Sigmoid colon (tissue), 7 donors: Measurements from ENCODE around the gene PRRX1. TPM values are rescaled to one million over a fixed set of nuclear protein-coding genes. Genes with fewer than 3 reads are reported as not detected.

Source experiments
- DNase-seq: peaks from one replicate; pipeline ENCODE4 v3.0.0-alpha.2; 2019
- H3K27ac ChIP-seq, 4 donors: fragments of 200-600 bp; sonication (generic); one replicate each; pipeline ENCODE4 v1.5.1; 2016 to 2019; ENCODE audit warnings: mild to moderate bottlenecking in 1 of 4
- H3K27me3 ChIP-seq, 3 donors: fragments of 200-600 bp; sonication (generic); one replicate each; pipeline ENCODE4 v1.5.1; 2019; ENCODE audit warnings: mild to moderate bottlenecking in 1 of 3
- H3K36me3 ChIP-seq, 4 donors: fragments of 200-600 bp; sonication (generic); one replicate each; pipeline ENCODE4 v1.5.1; 2016 to 2019
- H3K4me1 ChIP-seq, 4 donors: fragments of 200-600 bp; sonication (generic); one replicate each; pipeline ENCODE4 v1.5.1; 2017 to 2019
- H3K4me3 ChIP-seq, 4 donors: fragments of 200-600 bp; sonication (generic); one replicate each; pipeline ENCODE4 v1.5.1; 2017 to 2019; ENCODE audit warnings: mild to moderate bottlenecking in 2 of 4, moderate library complexity in 1 of 4
- H3K9me3 ChIP-seq, 4 donors: fragments of 200-600 bp in 3 of 4; sonication (generic) in 3 of 4; one replicate each; pipeline versions ENCODE4 v1.5.1 to v1.6.1; 2013 to 2019
- EP300 ChIP-seq, 4 donors: sonication (generic); formaldehyde crosslinking; IDR thresholded peaks; one replicate each; pipeline ENCODE4 v1.6.1; 2017; ENCODE audit warnings: antibody characterized with exemption in 4 of 4
- POLR2A ChIP-seq, 2 donors: fragments of 450-650 bp; IDR thresholded peaks; one replicate each; pipeline ENCODE4 v1.6.1; 2016; ENCODE audit warnings: antibody characterized with exemption in 2 of 2, mild to moderate bottlenecking in 2 of 2, moderate library complexity in 2 of 2
- POLR2AphosphoS5 ChIP-seq, 4 donors: sonication (generic); formaldehyde crosslinking; IDR thresholded peaks; one replicate each; pipeline ENCODE4 v1.6.1; 2017; ENCODE audit warnings: antibody characterized with exemption in 4 of 4
- WGBS, 2 donors: extraction: QIAGEN DNeasy Blood & Tissue Kit; methylation state at CpG; one replicate each; pipeline ENCODE4 v1.1.7; 2013; 5-methylcytosine and 5-hydroxymethylcytosine counted together
- intact Hi-C: fragments of 100-400 bp; cut with DNase I; formaldehyde crosslinking; loops from one replicate; pipeline ENCODE4 v1.15.1; 2023
- polyA plus RNA-seq, 3 donors: library from polyadenylated mRNA; stranded (reverse); fragments of 200-250 nt; gene quantifications; one replicate each; pipeline ENCODE4 v1.2.3, GENCODE V29; 2013
- total RNA-seq, 4 donors: library from RNA; depleted of rRNA; stranded (reverse); fragments of >200 nt; gene quantifications; one replicate each; pipeline ENCODE4 v1.1.0, GENCODE V29; 2016
- TF ChIP-seq, protein P1 (sequence below), 4 experiments: fragments of 450-650 bp in 3 of 4; fragments of 200-600 bp in 1 of 4; IDR thresholded peaks; one replicate each; pipeline ENCODE4 v1.5.1; 2016 to 2019; ENCODE audit warnings: antibody characterized with exemption in 4 of 4, mild to moderate bottlenecking in 3 of 4, moderate library complexity in 2 of 4
- donor health status: healthy with polysubstance abuse.
- donor health status: Bipolar disorder and iron deficiency.
- donor health status: healthy.

Gene PRRX1
- total and polyA plus RNA-seq, 7 donors: 0.46 to 16.6 (median 7.9) TPM

DNA sequence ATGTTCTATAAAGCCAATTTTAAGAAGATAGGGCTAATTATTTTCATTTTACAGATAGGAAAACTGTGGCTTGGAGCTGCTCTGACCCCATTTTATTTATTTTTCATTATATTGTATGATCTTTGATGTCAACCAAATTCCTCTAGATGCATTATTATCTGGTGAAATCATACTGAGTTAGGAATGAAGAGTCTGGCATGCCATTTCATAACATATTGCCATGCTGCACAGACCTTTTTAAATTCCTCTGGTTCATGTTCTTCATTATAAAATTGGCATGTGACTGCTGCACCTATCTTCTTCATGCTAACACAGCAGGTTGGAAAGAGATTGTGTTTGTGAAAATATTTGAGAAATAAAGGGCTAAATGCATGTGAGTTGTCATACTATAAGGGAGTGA is 12.7 kb downstream of the PRRX1 start:
- H3K27me3 ChIP-seq: peaks cover 0 to 19% (median under 1%) of the 10 kb centered on the region in 3 donors
- no peaks in the 10 kb centered on the region for H3K4me1 ChIP-seq
- no peaks in the 10 kb centered on the region for H3K36me3 ChIP-seq
- H3K4me3 ChIP-seq: no peak overlapping the region
- no peaks in the 10 kb centered on the region for H3K9me3 ChIP-seq
- H3K27ac ChIP-seq: no peak overlapping the region
- intact Hi-C loops: no loop called here
- TF ChIP-seq, protein P1, sequence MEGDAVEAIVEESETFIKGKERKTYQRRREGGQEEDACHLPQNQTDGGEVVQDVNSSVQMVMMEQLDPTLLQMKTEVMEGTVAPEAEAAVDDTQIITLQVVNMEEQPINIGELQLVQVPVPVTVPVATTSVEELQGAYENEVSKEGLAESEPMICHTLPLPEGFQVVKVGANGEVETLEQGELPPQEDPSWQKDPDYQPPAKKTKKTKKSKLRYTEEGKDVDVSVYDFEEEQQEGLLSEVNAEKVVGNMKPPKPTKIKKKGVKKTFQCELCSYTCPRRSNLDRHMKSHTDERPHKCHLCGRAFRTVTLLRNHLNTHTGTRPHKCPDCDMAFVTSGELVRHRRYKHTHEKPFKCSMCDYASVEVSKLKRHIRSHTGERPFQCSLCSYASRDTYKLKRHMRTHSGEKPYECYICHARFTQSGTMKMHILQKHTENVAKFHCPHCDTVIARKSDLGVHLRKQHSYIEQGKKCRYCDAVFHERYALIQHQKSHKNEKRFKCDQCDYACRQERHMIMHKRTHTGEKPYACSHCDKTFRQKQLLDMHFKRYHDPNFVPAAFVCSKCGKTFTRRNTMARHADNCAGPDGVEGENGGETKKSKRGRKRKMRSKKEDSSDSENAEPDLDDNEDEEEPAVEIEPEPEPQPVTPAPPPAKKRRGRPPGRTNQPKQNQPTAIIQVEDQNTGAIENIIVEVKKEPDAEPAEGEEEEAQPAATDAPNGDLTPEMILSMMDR (IDR thresholded peaks at IDR 0.05): no peak
- TF ChIP-seq POLR2A (IDR thresholded peaks at IDR 0.05): no peak
- no peak for TF ChIP-seq EP300 (IDR thresholded peaks at IDR 0.05)
- TF ChIP-seq POLR2AphosphoS5 (IDR thresholded peaks at IDR 0.05): no peak
- DNase-seq: no peak

DNA sequence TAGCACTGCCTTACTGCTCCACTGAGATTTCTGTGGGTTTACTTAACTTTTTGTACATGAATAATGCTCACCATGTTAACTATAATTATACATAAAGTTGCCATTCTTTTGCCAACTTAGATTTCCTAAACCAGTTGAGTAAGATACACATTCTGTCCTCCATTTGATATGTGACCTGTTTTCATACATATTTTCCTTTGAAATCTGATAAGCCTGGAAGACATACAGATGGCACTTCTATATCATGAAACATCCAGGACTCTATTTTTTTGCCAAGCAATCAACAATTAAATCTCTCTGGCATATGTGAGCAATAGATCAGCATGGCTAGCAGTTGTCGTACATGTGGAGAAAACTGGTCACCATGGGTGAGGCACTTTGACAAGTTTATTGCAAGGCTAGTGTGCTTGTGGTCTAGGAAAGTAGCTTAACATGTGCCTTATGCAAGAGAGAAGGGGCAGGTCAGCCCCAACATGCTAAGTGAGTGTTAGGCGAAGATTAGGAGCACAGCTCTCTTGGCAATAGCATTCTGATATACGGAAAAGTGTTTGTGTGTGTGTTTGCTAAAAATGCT is 14.2 kb downstream of the PRRX1 start:
- Histone ChIP-seq H3K9me3 (no peaks in the 10 kb centered on the region), H3K27ac (no peak overlapping the region), H3K4me3 (no peak overlapping the region), H3K27me3 (peaks cover 0 to 5% (median 0%) of the 10 kb centered on the region in 3 donors), H3K36me3 (no peaks in the 10 kb centered on the region), H3K4me1 (no peaks in the 10 kb centered on the region)
- TF ChIP-seq, protein P1 (IDR thresholded peaks at IDR 0.05): no peak
- TF ChIP-seq POLR2A (IDR thresholded peaks at IDR 0.05) (no peak), EP300 (IDR thresholded peaks at IDR 0.05) (no peak), POLR2AphosphoS5 (IDR thresholded peaks at IDR 0.05) (no peak)
- no peak for DNase-seq
- WGBS, 2 donors: 86 to 91% methylated on average over 3 of the region's 3 CpGs
- intact Hi-C loops: no loop called here

DNA sequence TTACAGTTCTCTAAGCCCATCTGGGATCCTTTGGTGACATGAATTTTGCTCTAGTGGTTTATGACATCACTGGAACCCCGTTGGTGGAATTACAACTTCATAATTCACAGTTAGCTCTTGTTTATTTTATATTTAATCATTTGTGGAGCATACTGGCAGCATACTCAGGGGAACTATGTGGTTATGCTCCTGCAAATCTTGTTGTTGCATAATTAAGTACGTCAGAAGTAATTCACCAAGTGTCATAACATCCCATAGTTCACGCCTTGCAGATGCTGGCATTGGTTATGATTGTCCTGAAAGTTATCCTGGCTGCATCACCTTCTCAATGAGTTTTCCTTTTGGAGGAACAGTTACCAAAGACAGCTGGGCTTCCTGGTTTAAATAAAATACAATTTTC is 16.5 kb downstream of the PRRX1 start:
- Histone ChIP-seq H3K9me3 (no peaks in the 10 kb centered on the region), H3K27me3 (no peaks in the 10 kb centered on the region), H3K27ac (peak overlapping the region in 1 of 4 donors; percentile 39), H3K4me3 (no peak overlapping the region), H3K36me3 (no peaks in the 10 kb centered on the region), H3K4me1 (no peaks in the 10 kb centered on the region)
- DNase-seq: peak; percentile 67
- intact Hi-C loops: no loop called here
- TF ChIP-seq, protein P1 (IDR thresholded peaks at IDR 0.05): no peak
- TF ChIP-seq POLR2A (IDR thresholded peaks at IDR 0.05) (no peak), EP300 (IDR thresholded peaks at IDR 0.05) (no peak), POLR2AphosphoS5 (IDR thresholded peaks at IDR 0.05) (peak in 1 of 4 donors; percentile 18)
- 17 to 42% methylated on average over 3 of the region's 3 CpGs for WGBS, 2 donors

DNA sequence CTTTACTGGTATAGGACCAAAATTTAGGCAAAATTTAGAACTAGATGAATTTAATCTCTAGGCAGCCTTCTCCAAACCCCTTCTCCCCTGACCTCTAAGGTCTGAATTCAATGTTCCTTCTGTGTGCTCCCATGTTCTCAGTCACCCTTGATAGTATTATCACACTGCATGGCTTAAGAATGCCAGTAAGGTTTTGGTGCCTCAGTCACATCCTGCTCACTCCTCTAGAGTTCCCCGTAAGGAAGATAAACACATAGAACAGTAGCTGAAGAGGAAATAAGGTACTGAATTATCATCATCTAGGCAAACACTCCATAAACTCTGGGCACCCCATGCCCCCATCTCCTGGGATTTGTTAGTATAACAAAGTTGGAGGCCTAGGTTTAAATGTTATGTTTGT is 18.2 kb downstream of the PRRX1 start:
- no peak for DNase-seq
- WGBS, 2 donors: 48 to 62% methylated on average over 1 of the region's 1 CpG
- TF ChIP-seq POLR2AphosphoS5 (IDR thresholded peaks at IDR 0.05) (no peak), EP300 (IDR thresholded peaks at IDR 0.05) (no peak), POLR2A (IDR thresholded peaks at IDR 0.05) (no peak)
- TF ChIP-seq, protein P1 (IDR thresholded peaks at IDR 0.05): no peak
- intact Hi-C loops: no loop called here
- no peaks in the 10 kb centered on the region for H3K4me1 ChIP-seq
- no peak overlapping the region for H3K4me3 ChIP-seq
- H3K9me3 ChIP-seq: no peaks in the 10 kb centered on the region
- no peak overlapping the region for H3K27ac ChIP-seq
- no peaks in the 10 kb centered on the region for H3K36me3 ChIP-seq
- no peaks in the 10 kb centered on the region for H3K27me3 ChIP-seq

DNA sequence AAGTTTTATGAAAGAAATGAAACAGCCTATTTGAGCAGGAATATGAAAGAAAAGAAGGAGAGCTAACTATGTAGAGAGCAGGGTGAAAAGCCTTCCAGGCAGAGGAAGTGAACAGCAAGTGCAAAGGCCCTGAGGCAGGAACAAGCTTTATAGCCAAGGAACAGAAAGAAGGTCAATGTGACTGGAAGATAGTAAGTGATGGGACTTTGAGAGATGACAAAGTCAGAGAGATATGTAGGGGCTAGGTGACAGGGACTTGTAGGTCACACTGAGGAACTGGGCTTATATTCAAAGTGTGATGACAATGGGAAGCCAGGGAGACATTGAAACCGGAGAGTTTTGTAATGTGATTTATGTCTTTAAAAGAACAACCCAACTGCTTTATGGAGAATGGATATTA is 18.9 kb downstream of the PRRX1 start:
- H3K27ac ChIP-seq: no peak overlapping the region
- no peak overlapping the region for H3K4me3 ChIP-seq
- TF ChIP-seq POLR2AphosphoS5 (IDR thresholded peaks at IDR 0.05): no peak
- TF ChIP-seq POLR2A (IDR thresholded peaks at IDR 0.05): no peak
- TF ChIP-seq, protein P1 (IDR thresholded peaks at IDR 0.05): no peak
- no peak for TF ChIP-seq EP300 (IDR thresholded peaks at IDR 0.05)
- H3K4me1 ChIP-seq: no peaks in the 10 kb centered on the region
- H3K27me3 ChIP-seq: no peaks in the 10 kb centered on the region
- no peak for DNase-seq
- intact Hi-C loops: no loop called here
- WGBS, 2 donors: 57 to 82% methylated on average over 1 of the region's 1 CpG
- H3K36me3 ChIP-seq: no peaks in the 10 kb centered on the region
- H3K9me3 ChIP-seq: no peaks in the 10 kb centered on the region
